Right atrium auricular region (tissue), 2 donors: ENCODE results near the gene PI4K2A. TPM values are rescaled to one million over a fixed set of nuclear protein-coding genes. Genes with fewer than 3 reads are reported as not detected.

Source experiments
- DNase-seq: peaks from one replicate; pipeline ENCODE4 v3.0.0-alpha.2; 2019; ENCODE audit warnings: low spot score
- H3K27ac ChIP-seq, 2 donors: fragments of 200-600 bp; sonication (generic); 1 replicate in 1 of 2; 2 replicates in 1 of 2; pipeline ENCODE4 v1.5.1; 2016 to 2019
- H3K27me3 ChIP-seq, 2 donors: fragments of 200-600 bp; sonication (generic); one replicate each; pipeline versions ENCODE4 v1.5.1 to v1.6.0; 2017 to 2019
- H3K36me3 ChIP-seq: fragments of 200-600 bp; sonication (generic); one replicate; pipeline ENCODE4 v1.5.1; 2016
- H3K4me1 ChIP-seq, 2 donors: fragments of 200-600 bp; sonication (generic); one replicate each; pipeline versions ENCODE4 v1.5.1 to v1.6.0; 2017 to 2019
- H3K4me3 ChIP-seq, 2 donors: fragments of 200-600 bp; sonication (generic); 1 replicate in 1 of 2; 2 replicates in 1 of 2; pipeline ENCODE4 v1.5.1; 2017 to 2019; ENCODE audit warnings: mild to moderate bottlenecking in 1 of 2, moderate library complexity in 1 of 2
- H3K9me3 ChIP-seq, 2 donors: fragments of 200-600 bp; sonication (generic); one replicate each; pipeline ENCODE4 v1.5.1; 2019
- CTCF ChIP-seq, 2 donors: fragments of 200-600 bp; sonication (generic); IDR thresholded peaks; one replicate each; pipeline ENCODE4 v1.5.1; 2019; ENCODE audit warnings: antibody characterized with exemption in 2 of 2
- total RNA-seq, 2 donors: library from RNA; depleted of rRNA; stranded (reverse); fragments of >200 nt; gene quantifications; one replicate each; pipeline ENCODE4 v1.1.0, GENCODE V29; 2016

PI4K2A gene
- total RNA-seq, 2 donors from 2014 or later = 14.7 to 20.2 TPM

DNA sequence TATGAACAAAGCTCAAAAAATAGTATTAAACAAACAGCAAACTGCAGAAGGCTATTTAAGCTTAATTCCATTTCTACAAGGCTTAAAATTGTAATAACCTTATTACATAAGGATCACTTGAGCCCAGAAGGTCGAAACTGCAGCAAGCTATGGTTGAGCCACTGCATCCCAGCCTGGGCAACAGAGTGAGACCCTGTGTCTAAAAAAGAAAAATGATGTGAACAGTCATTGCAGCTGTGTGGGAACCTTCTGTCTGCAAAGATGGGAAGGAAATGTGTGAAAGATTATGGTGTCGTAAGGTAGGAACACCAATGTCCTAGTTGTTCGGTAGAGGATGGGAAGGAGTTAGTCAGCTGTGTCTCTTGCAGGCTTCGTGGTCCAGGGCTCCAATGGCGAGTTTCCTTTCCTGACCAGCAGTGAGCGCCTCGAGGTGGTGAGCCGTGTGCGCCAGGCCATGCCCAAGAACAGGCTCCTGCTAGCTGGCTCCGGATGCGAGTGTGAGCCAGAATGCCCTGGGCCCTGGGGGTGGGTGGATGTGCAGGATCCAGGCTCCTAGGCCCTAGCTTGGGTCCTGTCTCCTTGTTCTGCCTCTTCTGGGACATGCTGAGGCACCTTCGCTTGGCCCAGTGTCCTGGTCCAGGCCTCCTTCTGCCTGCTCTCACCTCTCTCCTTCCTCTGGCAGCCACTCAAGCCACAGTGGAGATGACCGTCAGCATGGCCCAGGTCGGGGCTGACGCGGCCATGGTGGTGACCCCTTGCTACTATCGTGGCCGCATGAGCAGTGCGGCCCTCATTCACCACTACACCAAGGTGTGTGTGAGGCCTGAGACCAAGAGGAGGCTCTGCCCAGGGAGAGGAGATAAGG, 41.8 kb upstream of the PI4K2A start:
- DNase-seq = no peak
- H3K36me3 ChIP-seq = no peaks in the 10 kb centered on the region
- TF ChIP-seq CTCF (IDR thresholded peaks at IDR 0.05) = no peak
- H3K9me3 ChIP-seq = no peaks in the 10 kb centered on the region
- H3K27me3 ChIP-seq = no peaks in the 10 kb centered on the region
- H3K27ac ChIP-seq = peak overlapping the region in 1 of 2 donors; percentile 100
- H3K4me3 ChIP-seq = no peak overlapping the region
- peaks cover 0 to 44% of the 10 kb centered on the region in 2 donors for H3K4me1 ChIP-seq

DNA sequence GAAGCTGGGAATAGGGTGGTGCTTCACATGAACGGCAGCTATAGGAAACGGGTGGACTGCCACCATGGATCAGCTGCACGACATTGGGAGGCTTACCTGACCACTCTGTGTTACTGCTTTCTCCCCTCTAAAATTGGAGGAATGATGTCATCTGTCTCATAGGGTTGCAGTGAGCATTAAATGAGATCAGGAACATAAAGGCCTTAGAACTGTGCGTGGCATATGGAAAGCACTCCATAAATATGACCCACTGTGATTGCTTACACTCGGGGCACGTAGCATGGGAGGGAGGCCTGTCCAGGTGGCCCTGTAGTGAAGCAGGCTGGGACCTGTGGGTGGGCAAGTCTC, 41.2 kb upstream of the PI4K2A start:
- Histone ChIP-seq H3K27me3 (no peaks in the 10 kb centered on the region), H3K9me3 (no peaks in the 10 kb centered on the region), H3K27ac (peak overlapping the region in 1 of 2 donors; percentile 100), H3K36me3 (no peaks in the 10 kb centered on the region), H3K4me1 (peaks cover 0 to 41% of the 10 kb centered on the region in 2 donors), H3K4me3 (no peak overlapping the region)
- no peak for DNase-seq
- TF ChIP-seq CTCF (IDR thresholded peaks at IDR 0.05) = no peak

GRCh38 chr10:97600616-97601015, 39.9 kb upstream of the PI4K2A start:
- H3K27me3 ChIP-seq = no peaks in the 10 kb centered on the region
- no peak for DNase-seq
- TF ChIP-seq CTCF (IDR thresholded peaks at IDR 0.05) = no peak
- H3K4me1 ChIP-seq = peaks cover 0 to 31% of the 10 kb centered on the region in 2 donors
- H3K27ac ChIP-seq = peak overlapping the region; percentile 67 to 80
- no peaks in the 10 kb centered on the region for H3K9me3 ChIP-seq
- H3K36me3 ChIP-seq = no peaks in the 10 kb centered on the region
- H3K4me3 ChIP-seq = no peak overlapping the region

DNA sequence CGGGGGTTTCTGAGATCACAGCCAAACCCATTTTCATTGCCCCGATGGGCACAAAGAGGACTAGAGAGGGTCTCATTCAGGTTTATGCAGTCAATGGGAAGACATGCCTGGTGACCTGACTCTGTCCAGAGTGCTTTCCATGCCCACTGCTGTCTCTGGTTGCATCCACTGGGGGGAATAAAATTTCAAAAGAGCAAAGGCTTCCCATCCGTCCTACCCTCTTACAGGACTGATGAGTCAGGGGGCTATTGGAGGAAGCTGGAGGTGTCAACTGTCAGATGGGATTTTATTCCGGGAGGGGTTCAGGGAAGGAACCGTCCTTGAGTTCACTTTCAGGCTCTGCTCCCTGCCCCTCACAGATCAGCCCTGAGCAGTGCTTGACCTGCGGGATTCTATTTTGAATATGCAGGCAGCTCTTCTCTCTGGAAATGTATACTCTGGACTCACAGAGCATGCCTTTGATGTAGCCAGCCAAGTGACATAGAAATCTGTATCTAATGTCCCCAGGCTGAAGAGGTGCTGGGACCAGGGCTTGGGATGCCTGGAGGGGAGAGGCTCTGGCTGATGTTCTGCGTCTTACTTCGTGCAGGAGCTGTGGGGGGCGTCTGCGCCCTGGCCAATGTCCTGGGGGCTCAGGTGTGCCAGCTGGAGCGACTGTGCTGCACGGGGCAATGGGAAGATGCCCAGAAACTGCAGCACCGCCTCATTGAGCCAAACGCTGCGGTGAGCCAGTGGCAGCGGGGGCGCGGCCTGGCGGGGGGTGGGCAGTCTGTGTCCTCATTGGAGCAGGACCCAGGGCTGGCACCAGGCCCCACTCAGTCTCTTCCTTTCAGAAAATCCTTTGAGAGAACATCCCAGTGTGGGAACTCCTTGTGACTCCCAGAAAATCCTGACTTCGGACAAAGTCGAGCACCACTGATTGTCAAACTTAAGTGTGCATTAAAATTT, 38.9 kb upstream of the PI4K2A start:
- H3K4me3 ChIP-seq = no peak overlapping the region

More for the DNA sequence above, 38.9 kb upstream of the PI4K2A start:
- Histone ChIP-seq H3K4me1 (peaks cover 0 to 22% of the 10 kb centered on the region in 2 donors), H3K27ac (peak overlapping the region; percentile 67 to 80), H3K36me3 (no peaks in the 10 kb centered on the region), H3K9me3 (no peaks in the 10 kb centered on the region), H3K27me3 (no peaks in the 10 kb centered on the region)
- TF ChIP-seq CTCF (IDR thresholded peaks at IDR 0.05) = no peak
- no peak for DNase-seq
